PC-9 (cell line): ENCODE measurements around the gene MGLL.

Source experiments
- EZH2 ChIP-seq: fragments of 200-600 bp; sonication (generic); IDR thresholded peaks from 2 replicates; pipeline ENCODE4 v1.8.0; 2017; ENCODE audit warnings: antibody characterized with exemption, low read depth
- TF ChIP-seq, protein P1 (sequence below): fragments of 200-600 bp; sonication (generic); conservative IDR thresholded peaks from 2 replicates; pipeline ENCODE4 v1.6.1; 2017; ENCODE audit warnings: mixed run types, antibody characterized with exemption, mild to moderate bottlenecking, moderate library complexity

- TF ChIP-seq, protein P1, sequence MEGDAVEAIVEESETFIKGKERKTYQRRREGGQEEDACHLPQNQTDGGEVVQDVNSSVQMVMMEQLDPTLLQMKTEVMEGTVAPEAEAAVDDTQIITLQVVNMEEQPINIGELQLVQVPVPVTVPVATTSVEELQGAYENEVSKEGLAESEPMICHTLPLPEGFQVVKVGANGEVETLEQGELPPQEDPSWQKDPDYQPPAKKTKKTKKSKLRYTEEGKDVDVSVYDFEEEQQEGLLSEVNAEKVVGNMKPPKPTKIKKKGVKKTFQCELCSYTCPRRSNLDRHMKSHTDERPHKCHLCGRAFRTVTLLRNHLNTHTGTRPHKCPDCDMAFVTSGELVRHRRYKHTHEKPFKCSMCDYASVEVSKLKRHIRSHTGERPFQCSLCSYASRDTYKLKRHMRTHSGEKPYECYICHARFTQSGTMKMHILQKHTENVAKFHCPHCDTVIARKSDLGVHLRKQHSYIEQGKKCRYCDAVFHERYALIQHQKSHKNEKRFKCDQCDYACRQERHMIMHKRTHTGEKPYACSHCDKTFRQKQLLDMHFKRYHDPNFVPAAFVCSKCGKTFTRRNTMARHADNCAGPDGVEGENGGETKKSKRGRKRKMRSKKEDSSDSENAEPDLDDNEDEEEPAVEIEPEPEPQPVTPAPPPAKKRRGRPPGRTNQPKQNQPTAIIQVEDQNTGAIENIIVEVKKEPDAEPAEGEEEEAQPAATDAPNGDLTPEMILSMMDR = no peak
- TF ChIP-seq EZH2 = no peak
Observed at GRCh38 chr3:127717357-127718244, 104.7 kb downstream of the MGLL start.
